GM19240 (cell line): Measurements from ENCODE around the gene CYP4A22.
"Not testable (repeated sequence)": the region's sequence is repeated elsewhere in the genome, so short reads cannot be mapped to it uniquely, and the experiment has no call there.

ENCODE experiments used
- DNase-seq: peaks from one replicate; pipeline ENCODE4 v3.0.0; 2011; ENCODE audit warnings: low spot score; ENCODE audit not compliant: insufficient read length

Gene CYP4A22

GRCh38 chr1:47156457-47156856 is 19.2 kb downstream of the CYP4A22 start:
- not testable (repeated sequence) for DNase-seq

GRCh38 chr1:47157957-47158356 is 20.7 kb downstream of the CYP4A22 start:
- not testable (repeated sequence) for DNase-seq

GRCh38 chr1:47160716-47161115 is 23.5 kb downstream of the CYP4A22 start:
- no peak for DNase-seq

- DNase-seq: no peak
These were observed 24.2 kb downstream of the CYP4A22 start for GRCh38 chr1:47161298-47162040.

GRCh38 chr1:47164552-47164951 is 27.3 kb downstream of the CYP4A22 start:
- no peak for DNase-seq

GRCh38 chr1:47172782-47173181 is 35.5 kb downstream of the CYP4A22 start:
- no peak for DNase-seq

GRCh38 chr1:47174656-47175020 is 37.4 kb downstream of the CYP4A22 start:
- no peak for DNase-seq

GRCh38 chr1:47175227-47175934 is 38.1 kb downstream of the CYP4A22 start:
- DNase-seq: peak; percentile 60

- DNase-seq: no peak
These were observed 40.8 kb downstream of the CYP4A22 start for GRCh38 chr1:47178020-47178419.

- no peak for DNase-seq
These were observed 41.4 kb downstream of the CYP4A22 start for GRCh38 chr1:47178654-47179016.

GRCh38 chr1:47179017-47179987 is 42.1 kb downstream of the CYP4A22 start:
- DNase-seq: peak; percentile 88

- DNase-seq: no peak
These were observed 42.8 kb downstream of the CYP4A22 start for GRCh38 chr1:47179988-47180563.

- DNase-seq: no peak
These were observed 43.4 kb downstream of the CYP4A22 start for GRCh38 chr1:47180603-47181094.

- DNase-seq: no peak
These were observed 44.1 kb downstream of the CYP4A22 start for GRCh38 chr1:47181095-47181954.

GRCh38 chr1:47181955-47182675 is 44.9 kb downstream of the CYP4A22 start:
- DNase-seq: no peak

GRCh38 chr1:47182676-47183235 is 45.5 kb downstream of the CYP4A22 start:
- no peak for DNase-seq

- DNase-seq: no peak
These were observed 46.3 kb downstream of the CYP4A22 start for GRCh38 chr1:47183308-47184089.

- DNase-seq: no peak
These were observed 47.0 kb downstream of the CYP4A22 start for GRCh38 chr1:47184090-47184821.
